OCI-LY3 (cell line): ENCODE data around the gene PLGLB1.
A peak's percentile ranks its signal among the peaks of the same experiment; 100 is the strongest.
"Not testable (repeated sequence)": the region's sequence is repeated elsewhere in the genome, so short reads cannot be mapped to it uniquely, and the experiment has no call there.

Experiments used
- EZH2phosphoT487 ChIP-seq: fragments of 200-600 bp; shearing (Covaris generic); IDR thresholded peaks from 2 replicates; pipeline ENCODE4 v1.6.1; 2018; ENCODE audit warnings: antibody characterized with exemption, mixed run types, low read depth
- TF ChIP-seq, protein P1 (sequence below): fragments of 200-600, 300-600 bp; sonication (generic); IDR thresholded peaks from 2 replicates; pipeline ENCODE4 v1.5.1; 2014; ENCODE audit warnings: antibody characterized with exemption, low read length, low read depth

DNA sequence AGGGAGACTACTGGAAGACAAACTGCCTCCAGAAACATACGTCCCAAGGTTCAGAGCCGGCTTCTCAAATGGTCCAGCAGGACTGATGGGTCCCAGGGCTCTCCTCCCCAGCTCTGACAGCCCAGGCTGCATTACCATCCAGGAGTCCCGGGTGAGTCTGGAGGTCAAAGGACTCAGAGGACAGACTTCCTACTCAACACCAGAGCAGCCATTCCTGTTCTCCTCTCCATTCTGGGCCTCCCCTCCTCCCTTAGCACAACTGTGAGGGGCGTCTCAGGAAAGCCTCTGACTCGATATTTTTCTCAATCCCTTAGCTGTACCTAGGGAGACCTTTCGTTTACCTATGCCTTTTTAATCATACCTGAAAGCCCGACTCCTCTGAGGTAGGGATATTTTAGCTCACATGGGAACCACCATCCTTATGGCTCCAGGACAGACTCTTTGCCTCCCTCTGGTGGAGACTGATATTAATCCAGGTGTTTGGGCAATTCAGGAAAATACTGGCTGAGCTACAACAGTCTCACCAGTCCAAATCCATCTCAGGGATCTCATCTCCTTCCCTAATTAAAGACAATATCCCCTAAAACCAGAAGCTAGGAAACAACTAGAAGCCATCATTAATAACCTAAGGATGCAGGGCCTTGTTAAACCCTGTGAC is 19.8 kb upstream of the PLGLB1 start:
- TF ChIP-seq, protein P1, sequence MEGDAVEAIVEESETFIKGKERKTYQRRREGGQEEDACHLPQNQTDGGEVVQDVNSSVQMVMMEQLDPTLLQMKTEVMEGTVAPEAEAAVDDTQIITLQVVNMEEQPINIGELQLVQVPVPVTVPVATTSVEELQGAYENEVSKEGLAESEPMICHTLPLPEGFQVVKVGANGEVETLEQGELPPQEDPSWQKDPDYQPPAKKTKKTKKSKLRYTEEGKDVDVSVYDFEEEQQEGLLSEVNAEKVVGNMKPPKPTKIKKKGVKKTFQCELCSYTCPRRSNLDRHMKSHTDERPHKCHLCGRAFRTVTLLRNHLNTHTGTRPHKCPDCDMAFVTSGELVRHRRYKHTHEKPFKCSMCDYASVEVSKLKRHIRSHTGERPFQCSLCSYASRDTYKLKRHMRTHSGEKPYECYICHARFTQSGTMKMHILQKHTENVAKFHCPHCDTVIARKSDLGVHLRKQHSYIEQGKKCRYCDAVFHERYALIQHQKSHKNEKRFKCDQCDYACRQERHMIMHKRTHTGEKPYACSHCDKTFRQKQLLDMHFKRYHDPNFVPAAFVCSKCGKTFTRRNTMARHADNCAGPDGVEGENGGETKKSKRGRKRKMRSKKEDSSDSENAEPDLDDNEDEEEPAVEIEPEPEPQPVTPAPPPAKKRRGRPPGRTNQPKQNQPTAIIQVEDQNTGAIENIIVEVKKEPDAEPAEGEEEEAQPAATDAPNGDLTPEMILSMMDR, result 0 out of 2 replicates have a peak, but pooled peaks have one; percentile 15
- TF ChIP-seq EZH2phosphoT487, result not testable (repeated sequence)
